Measurements from ENCODE around the gene MYO5B. TPM values are rescaled to one million over a fixed set of nuclear protein-coding genes. Genes with fewer than 3 reads are reported as not detected.
A peak's percentile ranks its signal among the peaks of the same experiment; 100 is the strongest.

MYO5B gene
- polyA plus RNA-seq, 4 donors: 45.0 to 185 (median 102) TPM

GRCh38 chr18:49931760-49932159 lies 263.2 kb downstream of the MYO5B start:
- peaks cover 3 to 42% (median 9%) of the 10 kb centered on the region in 3 donors for H3K36me3 ChIP-seq (ENCODE audit: control insufficient read depth in 3 of 3, insufficient read depth in 2 of 3, low read depth in 1 of 3, low read length in 3 of 3)
- no peak overlapping the region for H3K27ac ChIP-seq (ENCODE audit: low read depth in 1 of 3, low read length in 2 of 3)
- H3K27me3 ChIP-seq (ENCODE audit: control insufficient read depth in 3 of 3, insufficient read depth in 3 of 3, low read length in 3 of 3): no peaks in the 10 kb centered on the region
- no peaks in the 10 kb centered on the region for H3K9me3 ChIP-seq (ENCODE audit: control insufficient read depth in 2 of 2, insufficient read depth in 1 of 2, low read depth in 1 of 2, low read length in 1 of 2)
- H3K4me3 ChIP-seq (ENCODE audit: low read depth in 1 of 3, low read length in 3 of 3): no peak overlapping the region
- FAIRE-seq (no peak), DNase-seq (no peak)
- no peaks in the 10 kb centered on the region for H3K4me1 ChIP-seq (ENCODE audit: control insufficient read depth in 3 of 3, insufficient read depth in 2 of 3, low read depth in 1 of 3, low read length in 2 of 3)
- 87 to 96% (median 92%) methylated on average over 4 of the region's 4 CpGs for WGBS, 3 donors

GRCh38 chr18:49931179-49931578 lies 263.8 kb downstream of the MYO5B start:
- peaks cover 3 to 42% (median 9%) of the 10 kb centered on the region in 3 donors for H3K36me3 ChIP-seq (ENCODE audit: control insufficient read depth in 3 of 3, insufficient read depth in 2 of 3, low read depth in 1 of 3, low read length in 3 of 3)
- DNase-seq (no peak), FAIRE-seq (no peak)
- peaks cover 0 to under 1% of the 10 kb centered on the region in 2 donors for H3K9me3 ChIP-seq (ENCODE audit: control insufficient read depth in 2 of 2, insufficient read depth in 1 of 2, low read depth in 1 of 2, low read length in 1 of 2)
- WGBS, 3 donors: 70 to 81% (median 81%) methylated on average over 5 of the region's 5 CpGs
- no peaks in the 10 kb centered on the region for H3K4me1 ChIP-seq (ENCODE audit: control insufficient read depth in 3 of 3, insufficient read depth in 2 of 3, low read depth in 1 of 3, low read length in 2 of 3)
- no peak overlapping the region for H3K4me3 ChIP-seq (ENCODE audit: low read depth in 1 of 3, low read length in 3 of 3)
- H3K27me3 ChIP-seq (ENCODE audit: control insufficient read depth in 3 of 3, insufficient read depth in 3 of 3, low read length in 3 of 3): no peaks in the 10 kb centered on the region
- no peak overlapping the region for H3K27ac ChIP-seq (ENCODE audit: low read depth in 1 of 3, low read length in 2 of 3)

- no peak overlapping the region for H3K27ac ChIP-seq (ENCODE audit: low read depth in 1 of 3, low read length in 2 of 3)
- no peak for FAIRE-seq
- no peaks in the 10 kb centered on the region for H3K27me3 ChIP-seq (ENCODE audit: control insufficient read depth in 3 of 3, insufficient read depth in 3 of 3, low read length in 3 of 3)
- peaks cover 0 to 8% of the 10 kb centered on the region in 2 donors for H3K9me3 ChIP-seq (ENCODE audit: control insufficient read depth in 2 of 2, insufficient read depth in 1 of 2, low read depth in 1 of 2, low read length in 1 of 2)
- peaks cover 3 to 41% (median 7%) of the 10 kb centered on the region in 3 donors for H3K36me3 ChIP-seq (ENCODE audit: control insufficient read depth in 3 of 3, insufficient read depth in 2 of 3, low read depth in 1 of 3, low read length in 3 of 3)
- no peak overlapping the region for H3K4me3 ChIP-seq (ENCODE audit: low read depth in 1 of 3, low read length in 3 of 3)
- DNase-seq: no peak
- H3K4me1 ChIP-seq (ENCODE audit: control insufficient read depth in 3 of 3, insufficient read depth in 2 of 3, low read depth in 1 of 3, low read length in 2 of 3): no peaks in the 10 kb centered on the region
- WGBS, 3 donors: 78 to 90% (median 87%) methylated on average over 5 of the region's 5 CpGs
Observed at GRCh38 chr18:49926106-49926745, 268.7 kb downstream of the MYO5B start.

GRCh38 chr18:49924293-49924983 lies 270.5 kb downstream of the MYO5B start:
- no peak for FAIRE-seq
- no peak overlapping the region for H3K27ac ChIP-seq (ENCODE audit: low read depth in 1 of 3, low read length in 2 of 3)
- H3K4me3 ChIP-seq (ENCODE audit: low read depth in 1 of 3, low read length in 3 of 3): no peak overlapping the region
- peaks cover 0 to 8% of the 10 kb centered on the region in 2 donors for H3K9me3 ChIP-seq (ENCODE audit: control insufficient read depth in 2 of 2, insufficient read depth in 1 of 2, low read depth in 1 of 2, low read length in 1 of 2)
- DNase-seq: peak in 1 of 2 donors; percentile 32
- 77 to 100% (median 83%) methylated on average over 2 of the region's 2 CpGs for WGBS, 3 donors
- peaks cover 0 to 42% (median 7%) of the 10 kb centered on the region in 3 donors for H3K36me3 ChIP-seq (ENCODE audit: control insufficient read depth in 3 of 3, insufficient read depth in 2 of 3, low read depth in 1 of 3, low read length in 3 of 3)
- no peaks in the 10 kb centered on the region for H3K27me3 ChIP-seq (ENCODE audit: control insufficient read depth in 3 of 3, insufficient read depth in 3 of 3, low read length in 3 of 3)
- no peaks in the 10 kb centered on the region for H3K4me1 ChIP-seq (ENCODE audit: control insufficient read depth in 3 of 3, insufficient read depth in 2 of 3, low read depth in 1 of 3, low read length in 2 of 3)

GRCh38 chr18:49922228-49922627 lies 272.7 kb downstream of the MYO5B start:
- FAIRE-seq: no peak
- H3K27ac ChIP-seq (ENCODE audit: low read depth in 1 of 3, low read length in 2 of 3): no peak overlapping the region
- 82 to 88% (median 87%) methylated on average over 2 of the region's 2 CpGs for WGBS, 3 donors

GRCh38 chr18:49921318-49921985 lies 273.5 kb downstream of the MYO5B start:
- Histone ChIP-seq H3K4me3 (ENCODE audit: low read depth in 1 of 3, low read length in 3 of 3) (no peak overlapping the region), H3K27me3 (ENCODE audit: control insufficient read depth in 3 of 3, insufficient read depth in 3 of 3, low read length in 3 of 3) (no peaks in the 10 kb centered on the region), H3K9me3 (ENCODE audit: control insufficient read depth in 2 of 2, insufficient read depth in 1 of 2, low read depth in 1 of 2, low read length in 1 of 2) (peaks cover 0 to 8% of the 10 kb centered on the region in 2 donors), H3K36me3 (ENCODE audit: control insufficient read depth in 3 of 3, insufficient read depth in 2 of 3, low read depth in 1 of 3, low read length in 3 of 3) (peaks cover 0 to 52% (median 14%) of the 10 kb centered on the region in 3 donors), H3K4me1 (ENCODE audit: control insufficient read depth in 3 of 3, insufficient read depth in 2 of 3, low read depth in 1 of 3, low read length in 2 of 3) (no peaks in the 10 kb centered on the region), H3K27ac (ENCODE audit: low read depth in 1 of 3, low read length in 2 of 3) (no peak overlapping the region)
- DNase-seq (no peak), FAIRE-seq (no peak)
- 57 to 89% (median 64%) methylated on average over 12 of the region's 12 CpGs for WGBS, 3 donors

More at GRCh38 chr18:49922228-49922627, 272.7 kb downstream of the MYO5B start:
- Histone ChIP-seq H3K36me3 (ENCODE audit: control insufficient read depth in 3 of 3, insufficient read depth in 2 of 3, low read depth in 1 of 3, low read length in 3 of 3) (peaks cover 0 to 49% (median 14%) of the 10 kb centered on the region in 3 donors), H3K4me3 (ENCODE audit: low read depth in 1 of 3, low read length in 3 of 3) (no peak overlapping the region), H3K4me1 (ENCODE audit: control insufficient read depth in 3 of 3, insufficient read depth in 2 of 3, low read depth in 1 of 3, low read length in 2 of 3) (no peaks in the 10 kb centered on the region), H3K9me3 (ENCODE audit: control insufficient read depth in 2 of 2, insufficient read depth in 1 of 2, low read depth in 1 of 2, low read length in 1 of 2) (peaks cover 0 to 8% of the 10 kb centered on the region in 2 donors), H3K27me3 (ENCODE audit: control insufficient read depth in 3 of 3, insufficient read depth in 3 of 3, low read length in 3 of 3) (no peaks in the 10 kb centered on the region)
- no peak for DNase-seq

GRCh38 chr18:49920731-49921130 lies 274.2 kb downstream of the MYO5B start:
- peaks cover 0 to 4% (median 0%) of the 10 kb centered on the region in 3 donors for H3K4me1 ChIP-seq (ENCODE audit: control insufficient read depth in 3 of 3, insufficient read depth in 2 of 3, low read depth in 1 of 3, low read length in 2 of 3)
- no peaks in the 10 kb centered on the region for H3K27me3 ChIP-seq (ENCODE audit: control insufficient read depth in 3 of 3, insufficient read depth in 3 of 3, low read length in 3 of 3)
- WGBS, 3 donors: 47 to 80% (median 62%) methylated on average over 6 of the region's 6 CpGs
- H3K27ac ChIP-seq (ENCODE audit: low read depth in 1 of 3, low read length in 2 of 3): no peak overlapping the region
- H3K9me3 ChIP-seq (ENCODE audit: control insufficient read depth in 2 of 2, insufficient read depth in 1 of 2, low read depth in 1 of 2, low read length in 1 of 2): peaks cover 0 to 3% of the 10 kb centered on the region in 2 donors
- no peak overlapping the region for H3K4me3 ChIP-seq (ENCODE audit: low read depth in 1 of 3, low read length in 3 of 3)
- peaks cover 0 to 48% (median 14%) of the 10 kb centered on the region in 3 donors for H3K36me3 ChIP-seq (ENCODE audit: control insufficient read depth in 3 of 3, insufficient read depth in 2 of 3, low read depth in 1 of 3, low read length in 3 of 3)
- no peak for DNase-seq
- FAIRE-seq: no peak

GRCh38 chr18:49917742-49918141 lies 277.2 kb downstream of the MYO5B start:
- Histone ChIP-seq H3K27ac (ENCODE audit: low read depth in 1 of 3, low read length in 2 of 3) (no peak overlapping the region), H3K27me3 (ENCODE audit: control insufficient read depth in 3 of 3, insufficient read depth in 3 of 3, low read length in 3 of 3) (peaks cover 0 to 2% (median 0%) of the 10 kb centered on the region in 3 donors), H3K4me1 (ENCODE audit: control insufficient read depth in 3 of 3, insufficient read depth in 2 of 3, low read depth in 1 of 3, low read length in 2 of 3) (peaks cover 0 to 5% (median 0%) of the 10 kb centered on the region in 3 donors), H3K36me3 (ENCODE audit: control insufficient read depth in 3 of 3, insufficient read depth in 2 of 3, low read depth in 1 of 3, low read length in 3 of 3) (peaks cover 0 to 41% (median 17%) of the 10 kb centered on the region in 3 donors), H3K9me3 (ENCODE audit: control insufficient read depth in 2 of 2, insufficient read depth in 1 of 2, low read depth in 1 of 2, low read length in 1 of 2) (no peaks in the 10 kb centered on the region), H3K4me3 (ENCODE audit: low read depth in 1 of 3, low read length in 3 of 3) (no peak overlapping the region)
- DNase-seq (no peak), FAIRE-seq (no peak)
- WGBS, 3 donors: 83 to 86% (median 84%) methylated on average over 5 of the region's 5 CpGs

Data from small intestine (tissue), 7 donors.